ELF-1 (cell line): Measurements from ENCODE around the gene RCL1.
"Not testable (repeated sequence)": the region's sequence is repeated elsewhere in the genome, so short reads cannot be mapped to it uniquely, and the experiment has no call there.

Experiments
- DNase-seq: peaks from one replicate; pipeline ENCODE4 v3.0.0-alpha.2; 2016; ENCODE audit warnings: low read depth, low spot score

Gene RCL1

GRCh38 chr9:4781408-4781807 lies 11.3 kb upstream of the RCL1 start:
- no peak for DNase-seq

GRCh38 chr9:4783191-4783590 lies 9.6 kb upstream of the RCL1 start:
- DNase-seq, result peak; percentile 26

GRCh38 chr9:4784403-4784802 lies 8.3 kb upstream of the RCL1 start:
- DNase-seq, result no peak

- no peak for DNase-seq
These were observed 6.1 kb upstream of the RCL1 start for GRCh38 chr9:4786599-4786998.

GRCh38 chr9:4787876-4788275 lies 4.9 kb upstream of the RCL1 start:
- no peak for DNase-seq

DNA sequence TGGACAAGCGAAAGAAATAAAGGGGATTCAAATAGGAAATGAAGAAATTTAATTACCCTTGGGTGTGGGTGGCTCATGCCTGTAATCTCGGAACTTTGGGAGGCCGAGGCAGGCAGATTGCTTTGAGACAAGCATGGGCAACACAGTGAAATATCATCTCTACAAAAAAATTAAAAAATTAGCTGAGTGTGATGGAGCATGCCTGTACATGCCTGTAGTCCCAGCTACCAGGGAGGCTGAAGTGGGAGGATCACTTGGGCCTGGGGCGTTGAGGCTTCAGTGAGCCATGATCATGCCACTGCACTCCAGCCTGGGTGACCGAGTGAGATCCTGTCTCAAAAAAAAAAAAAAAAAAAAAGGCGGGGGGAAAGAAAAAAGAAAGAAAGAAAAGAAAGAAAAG lies 4.0 kb upstream of the RCL1 start:
- no peak for DNase-seq

GRCh38 chr9:4792054-4792571 lies 631 bp upstream of the RCL1 start:
- DNase-seq, result no peak

- DNase-seq, result no peak
These were observed 983 bp downstream of the RCL1 start for GRCh38 chr9:4793459-4794395.

DNA sequence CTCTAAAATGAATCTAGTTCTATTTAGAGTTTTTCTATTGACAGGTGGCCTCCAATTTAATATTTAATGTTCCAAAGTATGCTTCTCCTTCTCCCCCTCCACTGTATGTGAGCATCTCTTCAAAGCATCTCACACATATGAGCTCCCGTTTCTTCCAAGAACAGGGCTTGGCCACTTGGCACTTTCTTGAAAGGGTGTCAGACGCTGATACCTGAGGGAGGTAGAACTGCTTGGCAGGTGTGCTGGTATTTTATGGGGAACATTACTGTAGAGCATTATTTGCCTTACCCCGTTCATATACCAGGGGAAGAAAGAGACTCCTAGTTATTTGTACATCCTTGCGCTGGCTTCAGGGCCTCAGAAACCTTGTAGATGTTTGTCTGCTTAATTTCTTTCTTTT lies 1.9 kb downstream of the RCL1 start:
- DNase-seq, result no peak

DNA sequence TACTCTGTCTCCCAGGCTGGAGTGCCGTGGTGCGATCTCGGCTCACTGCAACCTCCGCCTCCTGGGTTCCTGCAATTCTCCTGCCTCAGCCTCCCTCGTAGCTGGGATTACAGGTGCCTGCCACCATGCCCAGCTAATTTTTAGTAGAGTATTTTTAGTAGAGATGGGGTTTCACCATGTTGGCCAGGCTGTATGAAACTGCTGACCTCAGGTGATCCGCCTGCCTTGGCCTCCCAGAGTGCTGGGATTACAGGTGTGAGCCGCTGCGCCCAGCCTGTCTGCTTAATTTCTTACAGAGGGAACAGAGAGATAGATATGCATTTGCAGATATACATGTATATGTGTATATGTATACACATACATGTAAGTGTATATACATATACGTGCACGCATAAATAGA lies 2.4 kb downstream of the RCL1 start:
- DNase-seq, result not testable (repeated sequence)

DNA sequence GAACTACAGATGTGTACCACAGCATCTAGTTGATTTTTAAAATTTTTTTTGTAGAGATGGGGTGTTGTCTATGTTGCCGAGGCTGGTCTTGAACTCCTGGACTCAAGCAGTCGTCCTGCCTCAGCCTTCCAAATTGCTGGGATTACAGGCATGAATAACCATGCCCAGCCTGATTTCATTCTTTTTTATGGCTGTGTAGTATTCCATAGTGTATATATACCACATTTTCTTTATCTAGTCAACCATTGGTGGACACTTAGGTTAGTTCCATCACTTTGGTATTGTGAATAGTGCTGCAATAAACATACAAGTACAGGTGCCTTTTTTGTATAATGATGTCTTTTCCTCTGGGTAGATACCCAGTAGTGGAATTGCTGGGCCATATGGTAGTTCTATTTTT lies 3.8 kb downstream of the RCL1 start:
- no peak for DNase-seq

DNA sequence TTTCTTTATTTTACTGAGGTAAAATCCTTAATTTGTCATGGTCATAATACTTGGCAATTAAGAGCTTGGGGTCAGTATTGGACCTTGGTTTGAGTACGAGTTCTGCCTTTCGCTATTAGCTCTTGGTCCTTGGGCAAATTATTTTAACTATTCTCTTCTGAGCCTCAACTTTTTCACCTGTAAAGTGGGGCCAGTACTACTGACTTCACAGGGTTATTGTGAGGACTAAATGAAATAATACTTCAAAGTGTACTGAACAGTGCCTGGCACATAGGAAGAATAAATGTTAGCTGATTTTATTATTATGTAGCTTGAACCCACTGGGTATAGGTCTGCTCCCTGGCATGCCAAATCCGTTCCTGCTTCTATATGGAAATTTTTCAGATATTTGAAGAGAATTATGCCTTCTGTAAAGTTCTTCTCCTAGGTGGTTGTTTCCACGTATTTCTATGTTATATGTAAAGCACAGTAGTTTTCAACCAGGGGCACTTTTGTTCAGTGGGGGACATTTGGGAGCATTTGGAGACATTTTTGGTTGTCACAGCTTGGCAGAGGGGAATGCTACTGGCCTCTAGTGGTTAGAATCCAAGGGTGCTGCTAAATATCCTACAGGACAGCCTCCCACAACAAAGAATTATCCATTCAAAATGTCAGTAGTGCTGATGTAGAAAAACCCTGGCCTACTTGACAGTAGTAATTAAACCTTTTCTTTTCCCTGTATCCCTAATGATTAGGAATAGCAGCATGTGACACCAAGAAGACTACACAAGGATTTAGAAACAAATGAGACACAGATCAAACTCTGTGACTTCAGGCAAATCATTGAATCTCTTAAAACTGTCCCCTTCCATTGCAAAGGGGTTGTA lies 4.5 kb downstream of the RCL1 start:
- DNase-seq, result peak; percentile 62

DNA sequence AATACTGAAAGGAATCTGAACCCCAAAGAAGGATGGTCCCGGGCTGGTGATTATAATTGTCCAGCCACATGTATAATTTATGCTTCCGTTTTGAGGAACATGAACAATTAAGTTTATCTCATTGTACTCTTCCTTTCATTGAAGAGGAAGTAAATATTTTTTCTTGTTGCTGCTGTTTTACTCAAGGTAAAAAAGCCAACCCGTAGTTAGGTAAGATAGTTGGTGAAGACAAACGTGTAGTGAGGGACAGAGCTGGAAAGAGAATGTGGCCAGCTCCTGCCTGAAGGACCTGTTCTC lies 5.1 kb downstream of the RCL1 start:
- DNase-seq, result no peak

GRCh38 chr9:4798281-4799032 lies 5.7 kb downstream of the RCL1 start:
- no peak for DNase-seq

DNA sequence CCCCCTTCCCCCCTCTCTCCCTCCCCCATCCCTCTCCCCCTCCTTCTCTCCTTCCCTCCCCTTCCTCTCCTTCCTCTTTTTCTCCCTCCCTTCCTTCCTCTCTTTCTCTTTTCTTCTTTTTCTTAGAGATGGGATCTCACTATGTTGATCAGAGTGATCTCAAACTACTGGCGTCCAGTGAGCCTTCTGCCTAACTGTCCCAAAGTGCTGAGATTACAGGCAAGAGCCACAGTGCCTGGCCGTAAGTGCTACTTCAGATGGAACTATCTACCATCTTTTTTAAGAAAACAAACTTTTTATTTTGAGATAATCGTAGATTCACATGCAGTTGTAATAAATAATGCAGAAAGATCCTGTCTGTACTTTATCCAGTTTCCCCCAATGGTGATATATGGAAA lies 6.3 kb downstream of the RCL1 start:
- no peak for DNase-seq

GRCh38 chr9:4799775-4800174 lies 7.0 kb downstream of the RCL1 start:
- no peak for DNase-seq

GRCh38 chr9:4801156-4801555 lies 8.4 kb downstream of the RCL1 start:
- no peak for DNase-seq

- DNase-seq, result no peak
These were observed 11.2 kb downstream of the RCL1 start for GRCh38 chr9:4803670-4804530.

GRCh38 chr9:4804531-4805016 lies 11.8 kb downstream of the RCL1 start:
- DNase-seq, result no peak

DNA sequence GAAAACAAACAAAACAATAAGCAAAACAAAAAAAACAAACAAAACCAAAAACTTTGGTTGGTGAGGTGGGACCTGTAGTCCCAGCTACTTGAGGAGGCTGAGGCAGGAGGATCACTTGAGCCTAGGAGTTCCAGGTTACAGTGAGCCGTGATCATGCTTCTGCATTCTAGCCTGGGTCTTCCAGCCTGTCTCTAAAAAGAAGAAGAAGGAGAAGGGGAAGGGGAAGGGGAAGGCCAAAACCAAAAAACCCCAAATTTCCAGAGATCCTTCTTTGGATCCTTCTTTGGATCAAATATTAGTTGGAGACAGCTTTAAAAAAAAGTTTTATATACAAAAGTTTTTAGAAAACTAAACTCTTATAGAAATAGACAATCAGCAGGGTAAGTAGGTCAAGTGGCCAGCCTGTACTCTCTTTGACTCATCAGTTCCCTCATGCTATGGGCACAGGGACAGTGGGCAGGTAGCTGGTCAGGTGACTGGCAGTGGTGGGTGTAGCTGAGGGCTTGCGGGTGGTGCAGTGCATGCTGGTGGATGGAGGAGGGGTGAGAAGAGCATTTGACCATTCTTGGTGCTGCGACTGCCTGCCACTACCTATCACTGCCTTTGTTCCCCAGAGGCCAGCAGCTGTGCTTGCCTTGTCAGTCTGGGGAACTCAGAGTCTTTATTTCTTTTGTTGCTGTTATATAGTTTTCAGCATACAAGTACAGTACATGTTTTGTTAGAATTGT lies 12.6 kb downstream of the RCL1 start:
- DNase-seq, result no peak
